CD1c-positive myeloid dendritic cell (primary cell): Measurements from ENCODE around the gene KIF11.
"Not testable (repeated sequence)": the region's sequence is repeated elsewhere in the genome, so short reads cannot be mapped to it uniquely, and the experiment has no call there.

Experiments used
- DNase-seq: peaks from one replicate; pipeline ENCODE4 v3.0.0-alpha.2; 2016; ENCODE audit errors: extremely low spot score

Gene KIF11

GRCh38 chr10:92592761-92593618 lies at the start of gene KIF11:
Gene KIF11, plus strand, starts transcription at chr10:92593130. Its CDS starts 246 bp downstream, at chr10:92593376.
- DNase-seq, result peak; percentile 98

DNA sequence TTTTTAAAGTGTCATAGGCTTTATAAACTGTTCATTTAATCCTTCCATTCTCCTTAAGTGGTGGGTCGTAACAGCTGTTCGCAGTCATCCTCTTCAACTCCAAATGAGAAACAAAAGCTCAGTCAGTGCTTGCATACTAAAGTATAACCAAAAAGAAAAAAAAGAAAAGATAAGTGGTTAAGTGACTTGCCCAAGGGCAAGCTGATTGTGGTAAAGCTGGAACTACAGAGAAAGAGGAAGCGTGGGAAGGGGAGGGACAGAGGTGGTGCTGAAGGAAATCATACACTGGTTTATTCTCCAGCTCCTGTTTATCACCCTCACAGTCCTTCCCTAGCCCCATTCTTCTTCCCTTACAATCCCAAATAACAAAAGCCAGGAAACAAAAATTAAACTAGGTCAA lies 48.6 kb upstream of the KIF11 start:
- peak; percentile 77 for DNase-seq

DNA sequence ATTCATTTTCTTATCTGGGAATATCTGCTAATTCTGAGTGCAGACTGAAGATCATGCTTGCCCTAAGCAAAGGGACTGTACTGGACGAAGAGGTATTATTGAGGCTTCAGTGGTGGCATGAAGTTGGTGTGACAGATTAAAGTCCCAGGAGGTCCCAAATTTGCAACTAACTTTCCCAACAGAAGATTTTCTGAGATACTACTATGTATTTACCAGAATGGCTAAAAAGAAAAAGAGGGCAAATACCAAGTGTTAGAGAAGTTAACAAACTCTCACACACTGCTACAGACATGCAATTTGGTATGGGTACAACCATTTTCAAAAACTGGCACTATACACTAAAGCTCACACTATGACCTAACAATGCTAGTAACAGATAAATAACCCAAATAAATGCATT lies 47.4 kb upstream of the KIF11 start:
- DNase-seq, result no peak

DNA sequence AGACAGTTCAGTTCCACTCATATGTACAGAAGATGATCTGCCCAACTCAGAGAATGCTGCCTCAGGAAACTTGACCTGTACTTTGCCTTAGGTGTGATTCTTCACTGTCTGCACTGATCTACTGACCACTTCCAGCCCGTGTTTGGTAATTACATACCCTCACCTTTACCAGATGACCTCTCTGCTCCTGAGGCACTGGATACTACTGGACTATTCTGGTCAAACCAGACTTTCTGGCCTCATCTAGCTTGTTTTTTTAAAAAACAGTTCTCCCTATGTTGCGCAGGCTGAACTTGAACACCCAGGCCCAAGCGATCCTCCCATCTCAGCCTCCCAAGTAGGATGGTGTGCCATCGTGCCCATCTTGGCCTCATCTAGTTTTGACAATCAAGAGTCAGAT lies 45.3 kb upstream of the KIF11 start:
- no peak for DNase-seq

- DNase-seq, result no peak
Observed at GRCh38 chr10:92550924-92551323, 42.0 kb upstream of the KIF11 start.

DNA sequence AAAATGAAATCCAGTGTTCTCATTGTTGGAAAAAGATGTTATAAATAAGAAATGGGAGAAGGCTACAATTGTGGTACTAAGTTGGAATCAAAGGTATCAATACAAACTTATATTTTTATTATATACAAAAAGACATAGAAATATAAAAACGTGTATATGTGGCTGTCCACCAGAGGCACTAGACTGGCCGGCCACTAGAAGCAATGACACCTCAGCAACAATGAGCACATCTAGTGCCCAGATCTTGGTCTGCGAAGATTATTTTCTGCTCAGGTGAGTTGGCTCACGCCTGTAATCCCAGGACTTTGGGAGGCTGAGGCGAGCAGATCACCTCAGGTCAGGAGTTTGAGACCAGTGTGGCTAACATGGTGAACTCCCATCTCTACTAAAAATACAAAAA lies 40.6 kb upstream of the KIF11 start:
- DNase-seq, result no peak

DNA sequence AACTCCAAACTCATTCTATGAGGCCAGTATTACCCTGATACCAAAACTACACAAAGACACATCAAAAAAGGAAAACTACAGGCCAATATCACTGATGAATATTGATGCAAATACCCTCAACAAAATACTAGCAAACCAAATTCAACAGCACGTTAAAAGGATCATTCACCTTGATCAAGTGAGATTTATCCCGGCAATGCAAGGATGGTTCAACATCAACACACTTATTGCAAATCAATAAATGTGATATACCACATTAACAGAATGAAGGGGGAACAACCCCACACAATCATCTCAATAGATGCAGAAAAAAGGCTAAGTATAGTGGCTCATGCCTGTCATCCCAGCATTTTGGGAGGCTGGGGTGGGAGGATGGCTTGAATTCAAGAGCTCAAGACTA lies 39.0 kb upstream of the KIF11 start:
- DNase-seq, result no peak

DNA sequence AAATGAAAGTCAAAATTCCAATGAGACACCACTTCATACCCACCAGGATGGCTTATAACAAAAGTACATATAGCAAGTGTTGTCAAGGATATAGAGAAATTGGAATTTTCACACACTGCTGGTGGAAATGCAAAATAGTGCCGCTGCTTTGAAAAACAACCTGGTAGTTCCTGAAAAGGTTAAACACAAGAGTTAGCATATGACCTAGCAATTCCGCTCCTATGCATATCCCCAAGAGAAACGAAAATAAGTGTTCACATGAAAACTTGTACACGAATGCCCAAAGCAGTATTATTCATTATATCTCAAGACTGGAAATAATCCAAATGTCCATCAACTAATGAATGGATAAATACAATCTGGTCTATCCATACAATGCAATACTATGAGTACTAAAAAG lies 33.9 kb upstream of the KIF11 start:
- DNase-seq, result no peak

- no peak for DNase-seq
Observed at GRCh38 chr10:92562424-92562823, 30.5 kb upstream of the KIF11 start.

- DNase-seq, result no peak
Observed at GRCh38 chr10:92567952-92568600, 24.9 kb upstream of the KIF11 start.

DNA sequence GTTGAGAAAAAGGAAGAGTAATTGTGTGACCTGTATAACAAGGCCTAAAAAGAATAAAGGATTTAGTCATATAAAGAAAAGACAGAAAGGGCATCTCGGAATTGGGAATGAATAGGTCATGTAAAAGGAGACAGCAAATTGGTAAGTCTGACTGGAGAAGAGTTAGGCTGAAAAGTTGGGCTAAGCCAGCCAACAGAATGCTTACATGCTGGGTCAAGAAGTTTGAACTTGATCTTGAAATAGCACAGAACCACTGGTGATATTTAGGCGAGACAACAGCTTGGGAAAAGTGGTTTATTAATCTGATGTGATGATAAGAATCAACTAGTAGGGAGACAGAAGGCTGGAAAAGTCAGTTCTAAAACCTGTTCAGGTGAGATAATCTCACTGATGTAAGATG lies 23.9 kb upstream of the KIF11 start:
- DNase-seq, result no peak

DNA sequence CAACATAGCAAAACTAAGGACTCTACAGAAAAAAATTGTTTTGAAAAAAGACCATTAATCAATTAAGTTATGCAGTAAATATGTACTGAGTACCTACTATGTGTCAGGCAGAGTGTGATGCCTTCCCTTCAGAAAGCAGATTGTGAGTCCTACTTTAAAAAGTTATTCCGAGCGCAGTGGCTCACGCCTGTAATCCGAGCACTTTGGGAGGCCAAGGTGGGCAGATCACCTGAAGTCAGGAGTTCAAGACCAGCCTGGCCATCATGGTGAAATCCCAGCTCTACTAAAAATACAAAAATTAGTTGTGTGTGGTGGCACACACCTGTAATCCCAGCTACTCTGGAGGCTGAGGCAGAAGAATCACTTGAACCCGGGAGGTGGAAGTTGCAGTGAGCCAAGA lies 23.3 kb upstream of the KIF11 start:
- DNase-seq, result not testable (repeated sequence)

DNA sequence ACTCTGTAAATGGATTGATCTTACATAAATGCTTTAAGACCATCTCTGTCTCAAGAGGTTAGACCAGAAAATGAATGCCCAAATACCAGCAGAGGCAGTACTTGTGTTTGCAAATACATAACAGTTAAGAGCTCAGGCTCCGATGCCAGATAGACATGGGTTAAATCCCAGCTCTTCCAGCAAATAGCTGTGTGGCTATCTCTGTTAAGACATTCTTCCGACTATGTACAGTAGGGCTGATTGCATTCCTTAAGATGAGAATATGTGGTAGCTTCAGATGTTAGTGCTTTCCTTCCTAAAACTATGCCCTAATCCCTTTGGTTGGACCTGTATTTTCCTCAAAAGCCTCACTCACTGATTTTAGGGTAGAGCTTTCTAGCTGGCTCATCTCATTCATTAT lies 21.3 kb upstream of the KIF11 start:
- DNase-seq, result no peak

- no peak for DNase-seq
Observed at GRCh38 chr10:92572362-92573090, 20.4 kb upstream of the KIF11 start.

DNA sequence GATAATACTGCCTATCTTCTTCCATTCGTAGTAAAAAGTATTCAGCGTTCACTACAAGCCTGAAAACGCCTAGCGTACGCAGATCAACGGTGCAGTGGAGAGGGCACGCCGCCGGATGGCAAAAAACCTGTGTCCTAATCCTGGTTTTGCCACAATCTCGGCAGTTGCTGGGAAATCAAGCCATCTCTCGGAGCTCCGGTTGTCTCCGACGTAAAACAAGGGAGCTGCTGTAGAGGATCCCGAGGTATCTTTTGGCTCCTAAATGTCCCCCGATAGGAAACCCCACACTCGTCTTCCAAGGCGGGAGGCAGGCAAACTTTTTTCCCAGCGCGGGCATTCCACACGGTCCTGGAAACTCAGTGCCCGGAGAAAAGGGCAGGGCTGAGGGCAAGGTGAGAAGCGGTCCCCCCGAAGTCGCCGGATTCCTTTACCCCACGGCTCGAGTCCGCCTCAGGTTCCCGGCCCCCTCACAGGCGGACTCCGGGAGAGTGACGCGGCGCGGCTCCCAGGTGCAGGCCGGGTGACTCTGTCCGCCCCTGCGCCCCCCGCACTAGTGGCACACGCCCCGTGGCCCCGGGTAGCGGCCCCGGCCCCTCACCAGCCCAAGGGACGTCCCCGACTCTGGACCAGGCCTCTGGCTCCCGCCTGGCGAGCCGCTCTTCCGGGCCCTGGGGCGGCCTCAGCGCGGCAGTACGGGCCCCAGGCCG lies 19.7 kb upstream of the KIF11 start:
- DNase-seq, result peak; percentile 33

DNA sequence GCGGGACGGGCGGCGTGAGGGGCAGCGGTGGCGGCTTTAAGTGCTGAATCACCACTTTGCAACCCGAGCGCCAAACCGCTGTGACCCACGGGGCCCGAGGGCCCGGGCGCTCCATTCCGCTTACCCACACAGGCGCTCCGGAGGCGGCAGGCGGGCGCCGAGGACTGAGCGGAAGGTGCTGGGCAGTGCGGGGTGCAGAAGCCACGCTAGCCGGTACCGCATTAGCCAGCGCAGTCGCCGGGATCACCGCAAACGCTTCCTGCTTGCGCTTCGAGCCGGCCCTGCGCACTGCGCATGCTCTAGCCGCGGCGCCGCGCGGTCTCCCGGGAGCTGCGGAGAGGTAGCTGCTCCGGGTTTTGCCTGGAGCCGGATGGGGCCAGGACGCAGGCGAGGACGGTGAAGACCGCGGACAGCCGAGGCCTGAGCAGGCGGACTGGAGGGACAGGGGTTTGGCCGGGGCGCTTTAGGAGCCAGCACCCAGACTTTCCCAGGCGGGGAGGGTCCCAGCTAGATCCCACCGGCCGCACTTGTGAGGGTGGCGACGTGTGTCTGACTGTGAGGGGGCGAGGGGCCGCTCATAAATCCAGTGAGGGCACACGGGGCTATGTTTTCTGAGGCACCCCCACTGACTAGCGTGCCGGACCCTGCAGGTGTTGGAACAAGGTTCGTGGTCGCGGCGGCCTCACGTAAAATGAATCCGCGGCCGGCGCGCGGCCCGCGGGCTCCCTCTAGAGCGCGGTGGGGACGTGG lies 19.0 kb upstream of the KIF11 start, which contains the start of gene IDE:
Gene IDE (minus strand): TSS at position 296 of the 750 bp plus-strand sequence. CDS start 74 bp downstream, at position 222.
- DNase-seq, result peak; percentile 90

DNA sequence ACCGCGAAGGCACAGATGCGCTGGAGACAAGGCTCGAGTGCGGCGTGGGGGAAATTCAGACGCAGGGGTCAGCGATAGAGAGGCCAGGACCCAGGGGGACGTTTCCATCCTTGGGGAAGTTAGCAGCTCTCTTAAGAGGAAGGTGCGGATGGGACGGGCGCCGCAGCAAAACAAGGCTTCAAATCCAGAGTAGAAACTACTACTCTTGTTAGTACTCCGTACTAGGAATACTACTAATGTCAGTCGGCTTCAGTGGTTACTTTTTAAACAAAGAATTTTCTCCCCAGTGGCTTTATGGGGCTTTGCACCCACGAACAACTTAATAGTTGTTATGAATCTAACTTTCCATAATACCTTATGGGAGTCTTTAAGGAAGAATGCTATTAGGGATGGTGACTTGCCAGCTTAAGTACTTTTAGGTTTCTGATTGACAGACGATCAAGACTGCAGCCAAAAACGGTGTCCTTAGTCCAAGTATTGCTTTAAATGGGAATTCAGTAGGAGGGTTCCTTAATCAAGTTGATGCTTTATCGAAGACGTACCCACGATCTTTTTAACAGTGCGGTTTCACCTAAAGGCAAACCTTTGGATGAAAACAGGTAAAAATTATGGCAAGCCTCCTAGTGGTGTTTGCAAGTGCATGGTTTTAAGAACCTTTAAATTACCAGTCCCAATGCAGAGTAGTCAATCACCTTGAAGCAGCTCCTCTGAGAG lies 18.2 kb upstream of the KIF11 start:
- DNase-seq, result peak; percentile 87

- DNase-seq, result peak; percentile 57
Observed at GRCh38 chr10:92575961-92576360, 17.0 kb upstream of the KIF11 start.

GRCh38 chr10:92582347-92582746 lies 10.6 kb upstream of the KIF11 start:
- DNase-seq, result not testable (repeated sequence)
